NCI-H526 treated with DMSO at 0.1 percent for 48 hours (cell line): ENCODE results near the gene DBF4.
"Not testable (repeated sequence)": the region's sequence is repeated elsewhere in the genome, so short reads cannot be mapped to it uniquely, and the experiment has no call there.

Experiments used
- DNase-seq: peaks from one replicate; lab custom pipeline; 2025; lab: John Stamatoyannopoulos, UW

The DBF4 gene

GRCh38 chr7:87876040-87876868, at the start of gene DBF4, which contains the start of gene SLC25A40:
Gene DBF4 (plus strand): TSS chr7:87876493. CDS start chr7:87876733, 240 bp downstream.
Gene SLC25A40 (minus strand): TSS chr7:87876360. CDS start chr7:87858727, 17,633 bp downstream.
- DNase-seq: peak; percentile 99

GRCh38 chr7:87828383-87828782, 47.9 kb upstream of the DBF4 start:
- DNase-seq: not testable (repeated sequence)

GRCh38 chr7:87831097-87831496, 45.2 kb upstream of the DBF4 start:
- no peak for DNase-seq

- no peak for DNase-seq
Measured at GRCh38 chr7:87833130-87833529, 43.2 kb upstream of the DBF4 start.

- DNase-seq: no peak
Measured at GRCh38 chr7:87837597-87837996, 38.7 kb upstream of the DBF4 start.

GRCh38 chr7:87850836-87851593, 25.3 kb upstream of the DBF4 start:
- no peak for DNase-seq

GRCh38 chr7:87852306-87852705, 24.0 kb upstream of the DBF4 start:
- DNase-seq: no peak

GRCh38 chr7:87853237-87853864, 22.9 kb upstream of the DBF4 start:
- no peak for DNase-seq

GRCh38 chr7:87858417-87859100, 17.7 kb upstream of the DBF4 start:
- DNase-seq: no peak

- DNase-seq: no peak
Measured at GRCh38 chr7:87866089-87866488, 10.2 kb upstream of the DBF4 start.

- not testable (repeated sequence) for DNase-seq
Measured at GRCh38 chr7:87866533-87866932, 9.8 kb upstream of the DBF4 start.

- DNase-seq: no peak
Measured at GRCh38 chr7:87870471-87870870, 5.8 kb upstream of the DBF4 start.

GRCh38 chr7:87872346-87872745, 3.9 kb upstream of the DBF4 start:
- no peak for DNase-seq

- DNase-seq: not testable (repeated sequence)
Measured at GRCh38 chr7:87873328-87873727, 3.0 kb upstream of the DBF4 start.

- DNase-seq: no peak
Measured at GRCh38 chr7:87874066-87874465, 2.2 kb upstream of the DBF4 start.

GRCh38 chr7:87875151-87876039, 898 bp upstream of the DBF4 start:
- peak; percentile 60 for DNase-seq

GRCh38 chr7:87876869-87877234, 559 bp downstream of the DBF4 start:
- peak; percentile 85 for DNase-seq

GRCh38 chr7:87877366-87878040, 1.2 kb downstream of the DBF4 start:
- no peak for DNase-seq

- DNase-seq: no peak
Measured at GRCh38 chr7:87878208-87878735, 2.0 kb downstream of the DBF4 start.
